ENCODE measurements around the gene ZMAT3. TPM values are rescaled to one million over a fixed set of nuclear protein-coding genes. Genes with fewer than 3 reads are reported as not detected.
"Not testable (repeated sequence)": the region's sequence is repeated elsewhere in the genome, so short reads cannot be mapped to it uniquely, and the experiment has no call there.

ZMAT3 gene
- total RNA-seq, 1 experiment from 2014 or later, result 16.6 TPM

DNA sequence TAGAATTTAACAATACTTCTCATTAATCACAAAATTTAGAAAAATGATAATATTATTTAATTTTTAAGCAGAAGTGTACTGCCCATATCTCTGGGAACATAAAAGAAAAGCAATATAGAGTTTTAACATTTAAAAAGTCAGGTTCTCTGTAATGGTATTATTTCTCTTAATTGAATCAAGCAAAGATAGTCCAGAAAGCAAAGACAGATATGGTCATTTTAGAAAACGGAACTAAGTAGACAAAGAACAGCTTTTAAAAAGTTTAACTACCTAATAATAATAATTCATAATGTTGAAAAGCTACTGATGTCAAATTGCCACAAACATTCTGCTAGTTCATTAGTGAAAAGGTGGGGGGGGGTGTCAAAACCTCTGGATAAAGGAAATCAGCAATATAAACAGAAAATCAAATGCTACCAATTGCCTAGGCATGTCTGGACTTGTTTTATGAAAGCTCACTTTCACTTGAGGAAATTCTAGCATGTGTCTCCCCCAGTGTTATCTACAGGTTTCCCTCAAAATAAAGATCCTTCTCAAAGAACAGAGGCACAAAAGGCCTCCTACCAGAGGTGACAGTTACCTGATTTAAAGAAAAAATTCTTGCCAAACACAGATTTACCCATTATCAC lies 1.7 kb downstream of the ZMAT3 start:
- DNase-seq (ENCODE audit: low read depth), result peak; percentile 62

DNA sequence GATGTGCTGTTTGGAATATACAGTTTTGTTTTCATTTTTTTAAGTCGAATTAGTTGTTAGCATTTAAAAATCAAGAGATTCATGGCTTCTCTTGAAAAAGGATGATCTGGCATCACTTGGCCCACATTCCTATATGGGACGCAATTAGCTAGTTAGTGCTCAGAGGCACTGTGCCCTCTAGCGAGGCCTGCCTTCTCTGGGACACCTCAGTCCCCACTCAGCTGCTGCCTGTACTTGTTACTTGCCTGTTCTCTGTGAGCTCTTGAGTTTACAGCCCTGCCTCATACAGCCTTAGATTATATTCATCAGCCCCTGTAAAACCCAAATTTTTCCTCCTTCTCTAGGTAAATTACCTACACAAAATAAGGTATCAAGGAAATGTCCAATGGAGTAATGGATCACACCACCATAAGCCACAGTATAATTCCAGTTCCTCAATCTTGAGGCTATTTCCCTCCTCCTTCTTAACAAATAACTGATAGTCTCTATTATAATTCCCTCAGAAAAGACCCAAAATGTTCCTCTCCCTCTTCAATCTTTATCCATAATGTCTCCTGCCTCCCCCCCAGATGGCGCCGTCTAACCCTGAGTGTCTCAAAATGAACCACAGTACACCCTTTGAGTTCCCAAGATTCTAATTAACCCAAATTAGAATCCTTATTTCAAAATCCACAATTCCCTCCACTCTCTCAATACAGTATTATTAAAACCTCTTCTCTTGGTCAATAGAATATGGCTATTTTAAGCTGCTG lies 2.7 kb downstream of the ZMAT3 start:
- peak; percentile 33 for DNase-seq (ENCODE audit: low read depth)

DNA sequence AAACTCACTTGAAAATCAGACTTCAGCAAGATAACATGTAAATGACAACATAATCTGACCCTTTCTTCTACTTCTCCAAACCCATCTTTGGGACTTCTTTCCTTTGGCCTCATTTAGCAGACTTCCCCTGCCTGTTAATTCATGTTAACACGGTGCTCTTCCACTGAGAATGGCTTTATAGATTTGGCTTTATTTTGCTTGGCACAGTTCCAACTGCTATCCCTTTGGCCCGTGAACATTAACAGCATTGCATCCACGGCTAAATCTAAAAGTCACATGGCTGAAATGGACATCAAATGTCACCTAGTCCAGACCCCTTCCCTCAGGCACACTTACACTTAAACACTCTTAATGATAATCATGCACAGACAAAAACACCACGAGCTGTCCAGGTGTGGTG lies 3.8 kb downstream of the ZMAT3 start:
- no peak for DNase-seq (ENCODE audit: low read depth)

DNA sequence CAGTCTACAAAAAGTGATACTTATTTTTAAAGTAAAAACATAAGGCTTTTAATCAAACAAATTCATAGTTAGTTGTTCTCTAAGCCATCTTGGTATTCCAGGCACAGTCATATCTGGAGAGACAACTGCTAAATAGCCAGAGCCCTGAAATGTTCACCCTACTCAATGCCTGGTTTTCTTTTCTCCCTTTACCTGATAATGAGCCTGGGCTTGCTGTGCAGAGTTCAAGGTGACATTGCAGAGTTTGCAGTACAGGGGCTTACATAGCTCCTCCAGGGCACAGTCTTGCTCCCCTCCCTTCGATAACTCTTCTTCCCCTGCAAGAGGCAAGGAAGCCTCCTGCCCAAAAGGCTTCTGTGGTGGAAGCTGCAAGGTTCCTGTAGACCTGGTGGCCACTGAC lies 4.3 kb downstream of the ZMAT3 start:
- DNase-seq (ENCODE audit: low read depth), result no peak

DNA sequence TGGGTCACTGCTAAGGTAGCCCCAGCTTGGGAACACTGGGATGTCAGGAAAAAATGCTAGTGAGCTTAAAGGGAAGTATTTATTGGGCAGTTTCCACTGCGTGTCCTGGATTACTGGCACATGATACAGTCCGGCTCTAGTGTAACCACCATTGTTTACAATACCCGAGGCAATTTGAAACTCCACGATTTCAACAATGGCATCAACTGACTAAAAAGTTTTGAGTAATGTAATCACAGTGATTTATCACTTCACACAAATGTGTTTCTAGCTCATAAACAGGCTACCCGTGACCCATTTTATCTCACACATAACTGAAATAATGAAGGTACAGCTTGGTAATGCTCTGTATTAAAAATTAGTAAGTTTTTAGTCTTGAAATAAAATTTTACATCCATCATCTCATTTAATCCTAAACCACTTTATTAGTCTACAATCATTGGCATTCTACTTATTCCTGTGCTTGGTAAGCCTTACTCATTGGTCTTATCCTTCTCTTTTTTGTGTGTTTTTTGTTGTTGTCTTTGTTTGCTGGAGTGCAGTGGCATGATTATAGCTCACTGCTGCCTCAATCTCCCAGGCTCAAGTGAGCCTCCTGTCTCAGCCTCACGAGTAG lies 7.6 kb downstream of the ZMAT3 start:
- DNase-seq (ENCODE audit: low read depth), result no peak

DNA sequence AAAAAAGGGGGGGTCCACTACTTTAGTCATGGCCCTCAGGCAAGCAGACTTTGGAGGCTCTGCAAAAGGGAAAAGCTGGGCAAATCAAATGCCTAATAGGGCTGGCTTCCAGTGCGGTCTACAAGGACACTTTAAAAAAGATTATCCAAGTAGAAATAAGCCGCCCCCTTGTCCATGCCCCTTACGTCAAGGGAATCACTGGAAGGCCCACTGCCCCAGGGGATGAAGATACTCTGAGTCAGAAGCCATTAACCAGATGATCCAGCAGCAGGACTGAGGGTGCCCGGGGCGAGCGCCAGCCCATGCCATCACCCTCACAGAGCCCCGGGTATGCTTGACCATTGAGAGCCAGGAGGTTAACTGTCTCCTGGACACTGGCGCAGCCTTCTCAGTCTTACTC lies 15.3 kb downstream of the ZMAT3 start:
- DNase-seq (ENCODE audit: low read depth), result no peak

DNA sequence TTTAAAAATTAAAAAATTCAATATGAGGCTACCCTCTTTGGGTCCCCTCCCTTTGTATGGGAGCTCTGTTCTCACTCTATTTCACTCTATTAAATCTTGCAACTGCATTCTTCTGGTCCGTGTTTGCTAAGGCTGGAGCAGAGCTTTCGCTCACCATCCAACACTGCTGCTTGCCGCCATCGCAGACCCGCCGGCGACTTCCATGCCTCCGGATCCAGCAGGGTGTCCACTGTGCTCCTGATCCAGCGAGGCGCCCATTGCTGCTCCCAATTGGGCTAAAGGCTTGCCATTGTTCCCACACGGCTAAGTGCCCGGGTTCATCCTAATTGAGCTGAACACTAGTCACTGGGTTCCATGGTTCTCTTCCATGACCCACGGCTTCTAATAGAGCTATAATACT lies 17.0 kb downstream of the ZMAT3 start:
- not testable (repeated sequence) for DNase-seq (ENCODE audit: low read depth)

DNA sequence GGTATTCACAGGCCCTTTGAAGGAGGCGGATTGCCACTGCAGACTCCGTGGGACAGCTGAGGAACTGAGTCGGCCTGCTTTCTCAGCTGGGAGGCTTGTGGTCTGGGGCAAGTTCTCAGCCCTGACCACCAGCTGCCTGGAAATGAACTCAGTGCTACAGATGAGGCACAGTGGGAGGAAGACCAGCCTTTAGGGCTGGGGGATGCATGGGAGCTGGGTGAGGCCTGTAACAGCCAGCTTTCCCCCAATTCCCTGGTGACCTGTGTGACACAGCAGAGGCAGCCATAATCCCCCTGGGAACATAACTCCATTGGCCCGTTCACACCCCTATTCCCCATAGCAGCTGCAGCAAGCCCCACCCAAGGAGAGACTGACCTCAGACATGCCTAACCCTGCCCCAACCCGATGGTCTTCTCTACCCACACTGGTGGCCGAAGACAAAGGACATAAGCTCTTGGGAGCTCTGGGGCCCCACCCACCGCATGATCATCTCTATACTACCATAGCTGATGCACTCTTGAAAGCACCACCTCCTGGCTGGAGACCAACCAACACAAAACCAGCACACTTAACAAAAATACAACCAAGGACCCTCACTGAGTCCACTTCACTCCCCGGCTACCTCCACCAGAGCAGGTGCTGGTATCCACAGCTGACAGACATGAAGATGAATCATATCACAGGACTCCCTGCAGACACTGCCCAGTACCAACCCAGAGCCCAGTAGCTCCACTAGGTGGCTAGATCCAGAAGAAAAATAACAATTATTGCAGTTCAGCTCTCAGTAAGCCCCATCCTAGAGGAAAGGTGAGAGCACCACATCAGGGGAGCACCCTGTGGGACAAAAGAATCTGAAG lies 24.9 kb downstream of the ZMAT3 start:
- DNase-seq (ENCODE audit: low read depth), result peak; percentile 42

DNA sequence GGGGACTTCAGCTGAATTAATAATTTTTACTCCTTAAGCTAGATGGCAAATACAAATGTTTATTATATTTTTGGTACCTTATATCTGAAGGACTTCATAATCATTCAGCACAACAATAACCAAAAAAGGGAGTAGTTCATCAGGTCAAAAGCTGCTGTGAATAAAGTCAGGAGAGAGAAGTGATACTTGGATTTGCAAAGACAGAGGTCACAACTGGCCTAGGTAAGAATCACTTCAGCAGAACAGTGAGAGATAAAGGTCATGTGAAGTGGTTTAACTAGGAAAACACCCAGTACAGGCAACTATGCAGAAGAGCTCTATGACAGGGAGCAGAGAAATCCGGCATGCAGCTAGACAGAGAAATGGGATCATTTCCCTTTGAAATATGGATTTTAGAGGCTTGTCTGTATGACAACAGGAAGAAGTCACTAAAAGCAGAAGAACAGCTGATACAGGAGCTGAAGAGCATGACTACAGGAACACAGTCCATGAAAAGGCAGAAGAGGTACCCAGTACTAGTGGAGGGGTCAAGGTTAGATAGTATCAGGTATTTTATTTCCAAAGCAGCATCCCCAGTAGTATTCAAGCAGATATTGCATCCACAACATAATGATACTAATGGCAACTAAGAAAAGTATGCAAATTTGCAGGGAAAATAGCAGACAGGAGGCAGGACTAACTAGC lies 25.7 kb downstream of the ZMAT3 start:
- no peak for DNase-seq (ENCODE audit: low read depth)

DNA sequence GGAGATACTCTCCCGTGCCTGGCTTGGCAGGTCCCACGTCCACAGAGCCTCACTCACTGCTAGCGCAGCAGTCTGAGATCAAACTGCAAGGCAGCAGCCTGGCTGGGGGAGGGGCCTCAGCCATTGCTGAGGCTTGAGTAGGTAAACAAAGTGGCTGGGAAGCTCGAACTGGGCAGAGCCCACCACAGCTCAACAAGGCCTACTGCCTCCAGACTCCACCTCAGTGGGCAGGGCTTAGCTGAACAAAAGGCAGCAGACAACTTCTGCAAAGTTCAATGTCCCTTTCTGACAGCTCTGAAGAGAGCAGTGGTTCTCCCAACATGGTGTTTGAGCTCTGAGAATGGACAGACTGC lies 32.7 kb downstream of the ZMAT3 start:
- not testable (repeated sequence) for DNase-seq (ENCODE audit: low read depth)

DNA sequence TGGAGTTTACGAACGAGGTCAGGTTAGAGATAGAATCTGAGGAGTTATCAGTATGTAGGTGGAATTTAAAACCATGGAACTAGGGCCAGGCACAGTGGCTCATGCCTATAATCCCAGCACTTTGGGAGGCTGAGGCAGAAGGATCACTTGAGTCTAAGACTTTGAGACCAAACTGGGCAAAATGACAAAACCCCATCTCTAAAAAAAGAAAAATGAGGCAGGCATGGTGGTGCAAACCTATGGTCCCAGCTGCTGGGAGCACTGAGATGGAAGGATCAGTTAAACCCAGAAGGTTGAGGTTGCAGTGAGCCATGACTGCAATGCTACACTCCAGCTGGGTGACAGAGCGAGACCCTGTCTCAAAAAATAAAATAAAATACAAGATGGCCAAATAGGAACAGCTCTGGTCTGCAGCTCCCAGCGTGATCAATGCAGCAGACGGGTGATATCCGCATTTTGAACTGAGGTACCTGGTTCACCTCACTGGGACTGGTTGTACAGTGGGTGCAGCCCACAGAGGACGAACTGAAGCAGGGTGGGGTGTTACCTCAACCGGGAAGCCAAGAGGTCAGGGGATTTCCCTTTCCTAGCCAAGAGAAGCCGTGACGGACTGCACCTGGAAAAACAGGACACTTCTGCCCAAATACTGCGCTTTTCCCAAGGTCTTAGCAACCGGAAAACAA lies 33.3 kb downstream of the ZMAT3 start:
- DNase-seq (ENCODE audit: low read depth), result no peak

DNA sequence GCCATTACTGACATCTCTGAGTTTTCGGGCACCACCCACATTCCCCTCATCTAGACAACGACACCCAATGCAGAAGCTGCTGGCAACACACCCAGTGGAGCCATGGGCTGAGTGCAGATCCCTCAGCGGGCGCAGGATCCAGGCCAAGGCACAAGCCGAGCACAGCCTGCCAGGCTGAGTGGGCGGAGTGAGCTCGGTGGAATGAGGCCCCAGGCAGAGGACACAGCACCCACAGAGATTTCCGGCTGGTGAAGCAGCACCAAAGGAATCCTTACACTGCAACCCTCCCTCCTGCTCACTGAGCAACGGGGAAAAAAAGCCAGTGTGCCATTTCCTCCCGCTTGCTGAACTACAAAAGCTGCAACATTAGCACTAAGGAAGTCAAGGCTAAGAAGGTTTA lies 34.3 kb downstream of the ZMAT3 start:
- peak; percentile 86 for DNase-seq (ENCODE audit: low read depth)

DNA sequence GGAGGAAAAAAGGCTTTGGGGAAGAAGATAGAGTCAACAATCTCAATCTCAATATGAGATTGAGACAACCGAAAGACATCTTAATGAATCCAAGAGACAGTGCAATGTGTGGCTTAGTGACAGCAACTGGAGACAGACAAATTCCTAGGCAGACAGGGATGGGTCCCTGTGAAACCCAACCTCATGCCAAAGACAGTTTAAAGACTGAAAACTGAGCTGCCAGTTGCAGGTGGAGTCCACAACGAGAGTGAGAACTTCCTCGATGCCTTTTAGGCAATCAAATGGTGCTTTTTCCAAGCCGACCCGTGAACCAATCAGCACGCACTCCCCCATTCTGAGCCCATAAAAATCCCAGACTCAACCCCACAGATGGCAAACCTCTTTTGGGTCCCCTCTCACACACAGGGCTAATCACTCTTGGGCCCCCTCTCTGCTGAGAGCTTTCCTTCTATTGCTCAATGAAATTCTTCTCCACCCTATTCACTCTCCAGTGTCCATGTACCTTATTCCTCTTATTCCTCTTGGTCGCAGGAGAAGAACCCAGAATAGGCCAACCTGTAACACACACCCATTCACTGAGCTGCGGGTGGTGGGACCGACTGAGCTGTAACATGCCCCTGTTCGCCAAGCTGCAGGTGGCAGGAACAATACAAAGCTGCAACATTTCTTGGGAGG lies 34.8 kb downstream of the ZMAT3 start:
- no peak for DNase-seq (ENCODE audit: low read depth)

DNA sequence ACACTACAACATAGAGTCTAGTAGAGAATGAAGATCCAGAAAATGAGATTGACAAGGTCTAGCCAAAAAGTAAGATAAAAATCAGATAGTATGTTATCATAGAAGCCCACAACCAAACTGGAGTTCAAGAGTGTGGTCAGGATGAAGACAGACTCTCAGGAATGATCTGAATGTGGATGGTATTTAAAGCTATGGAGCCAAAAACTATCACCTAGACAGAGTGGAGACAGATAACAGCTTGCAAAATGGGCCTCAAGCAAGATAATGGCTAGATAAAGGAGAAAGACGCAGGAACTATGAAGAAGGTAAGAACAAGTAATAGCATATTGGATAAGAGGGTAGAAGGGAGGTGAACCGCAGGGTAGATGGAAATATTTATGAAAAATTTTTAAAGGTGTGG lies 35.4 kb downstream of the ZMAT3 start:
- DNase-seq (ENCODE audit: low read depth), result no peak

DNA sequence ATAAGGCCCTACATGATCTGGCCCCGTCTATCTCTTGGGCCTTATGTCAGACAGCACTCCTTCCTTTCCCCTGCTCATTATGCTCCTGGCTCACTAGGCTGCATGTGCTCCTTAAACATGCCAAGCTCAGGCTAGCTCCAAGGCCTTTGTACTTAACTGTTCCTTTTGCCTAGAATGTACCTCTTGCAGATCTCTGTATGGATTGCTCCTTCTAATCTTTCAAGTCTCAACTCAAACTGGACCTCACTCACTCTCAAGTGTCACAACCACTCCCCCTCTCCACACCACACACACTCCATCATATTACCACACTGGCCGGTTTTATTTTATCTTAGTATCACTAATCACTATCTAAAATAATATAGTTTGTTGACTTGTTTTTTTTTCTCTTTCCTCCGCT lies 36.4 kb downstream of the ZMAT3 start:
- DNase-seq (ENCODE audit: low read depth), result no peak

DNA sequence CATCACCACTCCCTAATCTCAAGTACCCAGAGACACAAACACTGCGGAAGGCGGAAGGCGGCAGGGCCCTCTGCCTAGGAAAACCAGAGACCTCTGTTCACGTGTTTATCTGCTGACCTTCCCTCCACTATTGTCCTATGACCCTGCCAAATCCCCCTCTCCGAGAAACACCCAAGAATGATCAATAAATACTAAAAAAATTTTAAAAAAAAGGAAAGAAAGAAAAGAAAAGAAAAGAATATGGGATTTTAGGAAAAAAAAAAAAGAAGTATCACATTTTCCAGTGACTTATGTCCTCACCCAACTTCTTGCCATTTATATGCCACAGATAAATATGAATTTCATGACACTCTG lies 38.3 kb downstream of the ZMAT3 start:
- not testable (repeated sequence) for DNase-seq (ENCODE audit: low read depth)

DNA sequence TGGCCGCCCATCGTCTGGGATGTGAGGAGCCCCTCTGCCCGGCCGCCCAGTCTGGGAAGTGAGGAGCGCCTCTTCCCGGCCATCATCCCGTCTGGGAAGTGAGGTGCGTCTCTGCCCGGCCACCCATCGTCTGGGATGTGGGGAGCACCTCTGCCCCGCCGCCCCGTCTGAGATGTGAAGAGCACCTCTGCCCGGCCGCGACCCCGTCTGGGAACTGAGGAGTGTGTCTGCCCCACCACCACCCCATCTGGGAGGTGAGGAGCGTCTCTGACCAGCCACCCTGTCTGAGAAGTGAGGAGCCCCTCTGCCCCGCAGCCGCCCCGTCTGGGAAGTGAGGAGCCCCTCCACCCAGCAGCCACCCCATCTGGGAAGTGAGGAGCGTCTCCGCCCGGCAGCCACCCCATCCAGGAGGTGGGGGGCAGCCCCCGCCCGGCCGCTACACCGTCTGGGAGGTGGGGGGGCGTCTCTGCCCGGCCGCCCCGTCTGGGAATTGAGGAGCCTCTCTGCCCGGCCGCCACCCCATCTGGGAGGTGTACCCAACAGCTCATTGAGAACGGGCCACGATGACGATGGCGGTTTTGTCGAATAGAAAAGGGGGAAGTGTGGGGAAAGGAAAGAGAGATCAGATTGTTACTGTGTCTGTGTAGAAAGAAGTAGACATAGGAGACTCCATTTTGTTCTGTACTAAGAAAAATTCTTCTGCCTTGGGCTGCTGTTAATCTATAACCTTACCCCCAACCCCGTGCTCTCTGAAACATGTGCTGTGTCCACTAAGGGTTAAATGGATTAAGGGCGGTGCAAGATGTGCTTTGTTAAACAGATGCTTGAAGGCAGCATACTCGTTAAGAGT lies 38.9 kb downstream of the ZMAT3 start:
- DNase-seq (ENCODE audit: low read depth), result not testable (repeated sequence)

DNA sequence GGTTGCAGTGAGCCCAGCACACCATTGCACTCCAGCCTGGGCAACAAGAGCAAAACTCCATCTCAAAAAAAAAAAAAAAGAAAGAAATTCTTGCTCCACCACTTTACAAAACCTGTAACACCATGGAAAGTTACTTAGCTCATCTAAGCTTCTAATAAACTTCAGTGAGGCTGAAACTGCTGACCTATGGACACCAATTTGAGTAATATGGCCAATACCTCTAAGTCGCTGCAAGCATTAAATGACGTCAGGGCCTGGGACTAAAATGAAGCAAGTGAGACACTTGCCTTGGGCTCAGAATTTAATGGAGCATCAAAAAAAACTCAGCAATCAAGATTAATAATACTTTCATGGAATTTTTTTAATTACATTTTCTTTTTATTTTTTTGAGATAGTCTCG lies 42.5 kb downstream of the ZMAT3 start:
- DNase-seq (ENCODE audit: low read depth), result no peak

DNA sequence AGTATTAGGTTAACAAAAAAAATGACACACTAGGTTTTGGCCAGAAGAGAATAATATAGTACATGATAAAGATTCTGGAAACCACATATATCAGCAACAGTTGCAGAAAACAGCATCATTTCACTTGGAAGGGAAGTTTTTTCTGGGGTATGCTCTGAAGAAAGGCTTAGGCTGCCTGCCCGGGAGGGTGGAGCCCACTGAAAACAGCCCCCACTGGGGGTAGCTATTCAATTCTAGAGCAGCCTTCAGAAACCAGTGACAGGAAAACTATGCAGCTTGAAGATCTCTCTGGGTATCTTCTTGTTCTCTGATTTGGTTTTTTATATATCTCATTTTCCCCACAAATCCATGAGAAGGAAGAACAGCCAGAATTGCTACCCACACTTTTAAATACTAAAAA lies 43.2 kb downstream of the ZMAT3 start:
- DNase-seq (ENCODE audit: low read depth), result no peak
